Ascending aorta (tissue), 2 donors: ENCODE measurements around the gene WDR45B. TPM values are rescaled to one million over a fixed set of nuclear protein-coding genes. Genes with fewer than 3 reads are reported as not detected.

Experiments
- DNase-seq, 2 donors: peaks; one replicate each; pipeline ENCODE4 v3.0.0-alpha.2; 2019; ENCODE audit warnings: low spot score in 2 of 2
- H3K27ac ChIP-seq, 2 donors: fragments of 200-600 bp; sonication (generic); one replicate each; pipeline ENCODE4 v1.5.1; 2016 to 2017; ENCODE audit warnings: mild to moderate bottlenecking in 1 of 2
- H3K27me3 ChIP-seq: fragments of 200-600 bp; sonication (generic); one replicate; pipeline ENCODE4 v1.5.1; 2017
- H3K36me3 ChIP-seq, 2 donors: fragments of 200-600 bp; sonication (generic); one replicate each; pipeline ENCODE4 v1.5.1; 2016
- H3K4me1 ChIP-seq, 2 donors: fragments of 200-600 bp; sonication (generic); one replicate each; pipeline ENCODE4 v1.5.1; 2016 to 2017; ENCODE audit warnings: mild to moderate bottlenecking in 1 of 2
- H3K4me3 ChIP-seq, 2 donors: fragments of 200-600 bp; sonication (generic); one replicate each; pipeline ENCODE4 v1.5.1; 2016 to 2017; ENCODE audit warnings: mild to moderate bottlenecking in 1 of 2
- H3K9me3 ChIP-seq, 2 donors: fragments of 200-600 bp; sonication (generic); one replicate each; pipeline ENCODE4 v1.5.1; 2016
- CTCF ChIP-seq, 3 experiments: fragments of 200-600 bp in 2 of 3; fragments of 450-650 bp in 1 of 3; sonication (generic) in 2 of 3; IDR thresholded peaks; one replicate each; pipeline ENCODE4 v1.5.1; 2016 to 2019; ENCODE audit warnings: antibody characterized with exemption in 3 of 3, mild to moderate bottlenecking in 1 of 3, moderate library complexity in 1 of 3
- intact Hi-C: fragments of 100-400 bp; cut with DNase I; formaldehyde crosslinking; loops from one replicate; pipeline ENCODE4 v1.15.1; 2023
- total RNA-seq: library from RNA; depleted of rRNA; stranded (reverse); fragments of >200 nt; gene quantifications from one replicate; pipeline ENCODE4 v1.1.0, GENCODE V29; 2016

WDR45B gene
- total RNA-seq, 1 donor from 2014 or later: 53.7 TPM

GRCh38 chr17:82664276-82664575 is 16.0 kb upstream of the WDR45B start:
- H3K36me3 ChIP-seq: peaks cover 0 to 13% of the 10 kb centered on the region in 2 donors
- H3K27me3 ChIP-seq: no peaks in the 10 kb centered on the region
- intact Hi-C loops: no loop called here
- no peak overlapping the region for H3K4me3 ChIP-seq
- TF ChIP-seq CTCF (IDR thresholded peaks at IDR 0.05): no peak
- no peaks in the 10 kb centered on the region for H3K9me3 ChIP-seq
- no peaks in the 10 kb centered on the region for H3K4me1 ChIP-seq
- DNase-seq: no peak
- H3K27ac ChIP-seq: no peak overlapping the region

GRCh38 chr17:82663381-82664275 is 15.4 kb upstream of the WDR45B start:
- TF ChIP-seq CTCF (IDR thresholded peaks at IDR 0.05): no peak
- Histone ChIP-seq H3K36me3 (peaks cover 0 to 17% of the 10 kb centered on the region in 2 donors), H3K27ac (no peak overlapping the region)

GRCh38 chr17:82662711-82663261 is 14.5 kb upstream of the WDR45B start:
- H3K4me1 ChIP-seq: no peaks in the 10 kb centered on the region
- DNase-seq: no peak
- H3K27ac ChIP-seq: no peak overlapping the region
- no peaks in the 10 kb centered on the region for H3K27me3 ChIP-seq
- no peak overlapping the region for H3K4me3 ChIP-seq
- intact Hi-C loops: no loop called here
- TF ChIP-seq CTCF (IDR thresholded peaks at IDR 0.05): no peak
- no peaks in the 10 kb centered on the region for H3K9me3 ChIP-seq
- H3K36me3 ChIP-seq: peaks cover 6 to 22% of the 10 kb centered on the region in 2 donors

More at GRCh38 chr17:82663381-82664275, 15.4 kb upstream of the WDR45B start:
- Histone ChIP-seq H3K4me1 (no peaks in the 10 kb centered on the region), H3K9me3 (no peaks in the 10 kb centered on the region), H3K27me3 (no peaks in the 10 kb centered on the region), H3K4me3 (no peak overlapping the region)
- intact Hi-C loops: no loop called here
- DNase-seq: no peak

GRCh38 chr17:82661717-82662683 is 13.8 kb upstream of the WDR45B start:
- intact Hi-C loops: no loop called here

More at GRCh38 chr17:82661717-82662683, 13.8 kb upstream of the WDR45B start:
- DNase-seq: no peak
- Histone ChIP-seq H3K27ac (no peak overlapping the region), H3K4me1 (no peaks in the 10 kb centered on the region), H3K36me3 (peaks cover 10 to 23% of the 10 kb centered on the region in 2 donors), H3K27me3 (no peaks in the 10 kb centered on the region), H3K4me3 (no peak overlapping the region), H3K9me3 (no peaks in the 10 kb centered on the region)
- no peak for TF ChIP-seq CTCF (IDR thresholded peaks at IDR 0.05)
